CD4-positive, alpha-beta T cell (primary cell): ENCODE data around the gene ISCU. TPM values are rescaled to one million over a fixed set of nuclear protein-coding genes. Genes with fewer than 3 reads are reported as not detected.
"Not testable (repeated sequence)": the region's sequence is repeated elsewhere in the genome, so short reads cannot be mapped to it uniquely, and the experiment has no call there.

Experiments
- ATAC-seq: fragments of 200-7000 bp; cut with Tn5 transposase; one replicate; pipeline ENCODE4 v1.10.0; 2022; ENCODE audit warnings: mild to moderate bottlenecking; ENCODE audit not compliant: poor library complexity
- CTCF ChIA-PET: fragments of 350-600 bp; sonication (Branson Sonifier 250); formaldehyde crosslinking; loops from one replicate; lab custom pipeline; 2021; ENCODE audit warnings: antibody characterized with exemption, inconsistent platforms; lab: Charles Lee
- POLR2A ChIA-PET: fragments of 350-600 bp; sonication (Branson Sonifier 250); formaldehyde crosslinking; loops from one replicate; lab custom pipeline; 2021; ENCODE audit warnings: antibody characterized with exemption, inconsistent platforms; lab: Charles Lee
- DNase-seq, 14 experiments: peaks; one replicate each; pipeline ENCODE4 v3.0.0-alpha.2; 2013 to 2020; ENCODE audit warnings: mixed read lengths in 2 of 14
- H3K27ac ChIP-seq, 2 donors: one replicate each; pipeline versions ENCODE4 v1.5.1 to v1.7.0; 2013; ENCODE audit warnings: low read length in 2 of 2, low read depth in 1 of 2, mild to moderate bottlenecking in 1 of 2
- H3K27me3 ChIP-seq, 2 experiments: 1 replicate in 1 of 2; 2 replicates in 1 of 2; pipeline versions ENCODE4 v1.6.1 to v1.7.0; 2013; ENCODE audit warnings: low read length in 2 of 2, control low read depth in 1 of 2, mild to moderate bottlenecking in 1 of 2, moderate library complexity in 1 of 2; ENCODE audit not compliant: insufficient read depth in 2 of 2, control insufficient read depth in 1 of 2
- H3K36me3 ChIP-seq: one replicate; pipeline ENCODE4 v1.6.1; 2013; ENCODE audit warnings: low read length, control low read depth; ENCODE audit not compliant: insufficient read depth
- H3K4me1 ChIP-seq: one replicate; pipeline ENCODE4 v1.6.1; 2013; ENCODE audit warnings: low read length, control low read depth; ENCODE audit not compliant: insufficient read depth
- H3K4me3 ChIP-seq: one replicate; pipeline ENCODE4 v1.5.1; 2013; ENCODE audit warnings: mild to moderate bottlenecking, low read length, moderate library complexity
- H3K9me3 ChIP-seq, 2 experiments: 1 replicate in 1 of 2; 2 replicates in 1 of 2; pipeline versions ENCODE4 v1.6.1 to v1.7.0; 2013; ENCODE audit warnings: low read length in 2 of 2, mild to moderate bottlenecking in 2 of 2, control low read depth in 1 of 2, moderate library complexity in 1 of 2; ENCODE audit not compliant: control insufficient read depth in 1 of 2, insufficient read depth in 1 of 2
- H3K27ac Mint-ChIP-seq: one replicate; pipeline ENCODE4 v1.8.0; 2020; ENCODE audit warnings: mixed read lengths
- H3K27me3 Mint-ChIP-seq: one replicate; pipeline ENCODE4 v1.8.0; 2021; ENCODE audit warnings: mixed read lengths
- H3K36me3 Mint-ChIP-seq: one replicate; pipeline ENCODE4 v1.8.0; 2021; ENCODE audit warnings: low read depth, mixed read lengths
- H3K4me1 Mint-ChIP-seq: one replicate; pipeline ENCODE4 v1.8.0; 2021; ENCODE audit warnings: low read depth, mixed read lengths
- H3K4me3 Mint-ChIP-seq: one replicate; pipeline ENCODE4 v1.8.0; 2020; ENCODE audit warnings: mild to moderate bottlenecking, mixed read lengths
- H3K9me3 Mint-ChIP-seq: one replicate; pipeline ENCODE4 v1.8.0; 2020; ENCODE audit warnings: mixed read lengths
- intact Hi-C, 2 experiments: fragments of 100-400 bp; cut with DNase I in 1 of 2; cut with micrococcal nuclease in 1 of 2; formaldehyde crosslinking; loops; one replicate each; pipeline versions ENCODE4 v1.15.1 to v1.9.0; 2023 to 2025; cut with DNase I, micrococcal nuclease
- total RNA-seq, 174 experiments: library from RNA in 2 of 174; stranded (reverse) in 2 of 174; gene quantifications; one replicate each; pipeline ENCODE4 v1.2.3 and lab custom pipeline; 2021 to 2026
- TF ChIP-seq, protein P1 (sequence below): fragments of 200-600 bp; IDR thresholded peaks from one replicate; pipeline ENCODE4 v1.8.0; 2022; ENCODE audit warnings: antibody characterized with exemption, mild to moderate bottlenecking

Gene ISCU
- total RNA-seq, 2 experiments from 2014 or later, result 269 to 270 TPM

DNA sequence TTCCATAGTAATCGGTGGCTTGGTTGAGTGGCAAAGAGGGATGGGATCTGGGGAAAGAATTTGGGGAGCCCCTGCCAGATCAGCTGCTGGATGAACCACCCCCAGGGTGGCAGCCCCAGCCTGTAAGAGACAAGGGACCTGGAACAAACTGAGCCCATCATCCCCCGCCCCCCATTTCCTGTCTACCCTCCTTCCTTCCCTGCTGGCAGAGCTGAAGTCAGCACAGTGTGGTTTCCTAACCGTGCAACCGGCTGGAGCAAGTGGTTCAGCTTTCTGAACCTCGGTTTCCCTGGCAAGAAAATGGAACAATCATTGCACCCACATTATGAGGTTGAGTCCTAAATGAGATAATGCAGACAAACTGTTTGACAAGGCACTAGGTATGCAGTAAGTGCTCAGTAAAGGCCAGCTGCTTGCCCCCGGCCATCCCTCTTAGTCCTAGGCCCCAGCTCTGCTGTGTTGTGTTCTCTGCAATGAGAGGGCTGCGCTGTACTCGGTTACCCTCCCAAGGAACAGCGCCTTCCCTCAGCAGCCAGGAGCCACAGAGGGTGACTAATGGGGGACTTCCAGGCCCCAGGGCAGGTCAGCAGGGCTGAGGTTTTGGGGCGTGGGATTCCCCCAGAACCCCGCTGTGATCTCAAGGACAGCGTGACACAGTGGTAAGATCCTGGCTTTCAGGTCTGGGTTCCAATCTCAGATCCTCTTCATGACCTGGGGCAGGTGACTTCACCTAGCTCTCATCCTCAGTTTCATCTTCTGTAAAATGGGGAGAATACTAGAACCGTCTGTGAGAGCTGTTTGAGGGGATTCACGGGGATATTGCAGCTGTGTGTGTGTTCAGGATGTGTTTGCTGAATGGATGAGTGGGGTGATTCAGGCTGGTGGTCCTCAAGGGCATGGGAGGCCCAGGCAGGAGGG is 54.8 kb downstream of the ISCU start:
- Mint-ChIP-seq H3K4me1 (peaks cover 52% of the 10 kb centered on the region), H3K27me3 (no peaks in the 10 kb centered on the region), H3K27ac (peak overlapping the region; percentile 84)

DNA sequence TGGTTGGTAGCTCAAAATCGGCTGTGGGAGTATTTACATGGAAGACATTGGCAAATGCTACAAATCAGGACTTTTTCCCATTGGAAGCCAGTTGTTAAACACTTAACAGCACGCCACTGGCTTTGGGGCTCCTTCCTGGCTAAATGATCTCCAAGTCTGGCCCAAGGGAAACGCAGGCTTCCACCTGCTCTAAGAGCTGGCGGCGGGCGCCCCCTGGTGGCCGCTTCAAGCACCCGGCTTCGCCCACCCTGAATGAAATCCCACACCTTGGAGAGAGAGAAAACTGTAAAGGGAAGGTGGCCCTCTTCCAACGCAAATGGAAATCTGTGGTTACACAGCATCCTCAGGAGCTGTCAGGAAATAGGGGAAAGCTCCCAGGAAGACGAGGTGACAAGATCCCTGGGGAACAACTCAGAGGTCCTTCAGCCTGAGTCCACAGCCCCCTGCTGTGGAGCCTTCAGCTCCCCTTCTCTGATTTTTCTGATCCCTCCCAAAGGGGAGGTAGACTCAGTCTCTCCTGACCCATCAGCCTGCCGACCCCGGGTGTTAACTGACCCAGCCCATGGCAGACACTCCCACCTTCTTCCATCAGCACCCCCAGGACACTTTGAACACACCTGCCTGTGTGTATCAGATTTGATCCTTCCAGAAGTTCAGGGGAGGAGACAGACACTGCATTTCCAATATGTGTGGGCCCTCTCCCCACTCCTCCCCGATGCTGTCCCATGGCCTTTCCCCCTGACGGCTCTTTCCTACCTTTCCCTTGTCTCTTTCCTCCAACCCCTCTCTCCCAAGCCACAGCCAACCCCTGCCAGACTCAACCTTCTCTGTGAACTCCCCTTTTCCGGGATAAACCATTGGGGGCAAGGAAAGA is 55.9 kb downstream of the ISCU start:
- H3K27me3 Mint-ChIP-seq, result no peaks in the 10 kb centered on the region
- peak; percentile 61 to 89 (median 72) for DNase-seq
- TF ChIP-seq, protein P1, sequence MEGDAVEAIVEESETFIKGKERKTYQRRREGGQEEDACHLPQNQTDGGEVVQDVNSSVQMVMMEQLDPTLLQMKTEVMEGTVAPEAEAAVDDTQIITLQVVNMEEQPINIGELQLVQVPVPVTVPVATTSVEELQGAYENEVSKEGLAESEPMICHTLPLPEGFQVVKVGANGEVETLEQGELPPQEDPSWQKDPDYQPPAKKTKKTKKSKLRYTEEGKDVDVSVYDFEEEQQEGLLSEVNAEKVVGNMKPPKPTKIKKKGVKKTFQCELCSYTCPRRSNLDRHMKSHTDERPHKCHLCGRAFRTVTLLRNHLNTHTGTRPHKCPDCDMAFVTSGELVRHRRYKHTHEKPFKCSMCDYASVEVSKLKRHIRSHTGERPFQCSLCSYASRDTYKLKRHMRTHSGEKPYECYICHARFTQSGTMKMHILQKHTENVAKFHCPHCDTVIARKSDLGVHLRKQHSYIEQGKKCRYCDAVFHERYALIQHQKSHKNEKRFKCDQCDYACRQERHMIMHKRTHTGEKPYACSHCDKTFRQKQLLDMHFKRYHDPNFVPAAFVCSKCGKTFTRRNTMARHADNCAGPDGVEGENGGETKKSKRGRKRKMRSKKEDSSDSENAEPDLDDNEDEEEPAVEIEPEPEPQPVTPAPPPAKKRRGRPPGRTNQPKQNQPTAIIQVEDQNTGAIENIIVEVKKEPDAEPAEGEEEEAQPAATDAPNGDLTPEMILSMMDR, result peak; percentile 98
- Histone ChIP-seq H3K9me3 (peaks cover 0 to 12% of the 10 kb centered on the region in 2 experiments), H3K4me3 (no peak overlapping the region), H3K27ac (peak overlapping the region; percentile 49 to 80), H3K27me3 (no peaks in the 10 kb centered on the region), H3K36me3 (peaks cover 40% of the 10 kb centered on the region), H3K4me1 (peaks cover 63% of the 10 kb centered on the region)
- H3K4me1 Mint-ChIP-seq, result peaks cover 59% of the 10 kb centered on the region
- ATAC-seq, result peak; percentile 54
- no peaks in the 10 kb centered on the region for H3K9me3 Mint-ChIP-seq
- peak overlapping the region; percentile 84 for H3K27ac Mint-ChIP-seq
- peaks cover 73% of the 10 kb centered on the region for H3K36me3 Mint-ChIP-seq
- H3K4me3 Mint-ChIP-seq, result peak overlapping the region; percentile 30
- ChIA-PET CTCF (interaction anchor here (0.7 to 7.0 kb wide), 24 partner anchors 13 to 475 kb away, joined by 3 to 128 read pairs (median 6); partner anchors contain the start of genes ALKBH2, ISCU, SART3 and SELPLG), POLR2A (interaction anchor here (0.8 to 8.6 kb wide), 16 partner anchors 8 to 117 kb away, joined by 3 to 186 read pairs (median 8); partner anchors contain the start of genes ISCU, SART3 and SELPLG)
- intact Hi-C loops, result loop anchor here (1.0 to 5.0 kb wide), 6 partner anchors 11 to 184 kb away; partner anchors contain the start of genes FICD (in 1 of the 2) and SELPLG (in 1 of the 2)

More for the DNA sequence above, 54.8 kb downstream of the ISCU start:
- TF ChIP-seq, protein P1, result no peak
- CTCF ChIA-PET, result interaction anchor here (0.7 to 7.0 kb wide), 24 partner anchors 15 to 495 kb away, joined by 3 to 128 read pairs (median 6); partner anchors contain the start of genes ALKBH2, ISCU, SART3 and SELPLG
- Histone ChIP-seq H3K27me3 (no peaks in the 10 kb centered on the region), H3K4me1 (peaks cover 63% of the 10 kb centered on the region), H3K4me3 (no peak overlapping the region), H3K9me3 (peaks cover 0 to 12% of the 10 kb centered on the region in 2 experiments), H3K36me3 (peaks cover 29% of the 10 kb centered on the region), H3K27ac (peak overlapping the region; percentile 61 to 80)
- Mint-ChIP-seq H3K4me3 (peak overlapping the region; percentile 11), H3K36me3 (peaks cover 61% of the 10 kb centered on the region), H3K9me3 (no peaks in the 10 kb centered on the region)
- ATAC-seq (peak; percentile 75), DNase-seq (peak; percentile 38 to 96 (median 61))
- POLR2A ChIA-PET, result interaction anchor here (1.0 to 8.6 kb wide), 14 partner anchors 8 to 118 kb away, joined by 3 to 186 read pairs (median 10); partner anchors contain the start of genes ISCU, SART3 and SELPLG
- intact Hi-C loops, result loop anchor here (1.0 to 5.0 kb wide), 2 partner anchors 100 to 188 kb away; partner anchors contain the start of gene FICD (in 1 of the 2)

DNA sequence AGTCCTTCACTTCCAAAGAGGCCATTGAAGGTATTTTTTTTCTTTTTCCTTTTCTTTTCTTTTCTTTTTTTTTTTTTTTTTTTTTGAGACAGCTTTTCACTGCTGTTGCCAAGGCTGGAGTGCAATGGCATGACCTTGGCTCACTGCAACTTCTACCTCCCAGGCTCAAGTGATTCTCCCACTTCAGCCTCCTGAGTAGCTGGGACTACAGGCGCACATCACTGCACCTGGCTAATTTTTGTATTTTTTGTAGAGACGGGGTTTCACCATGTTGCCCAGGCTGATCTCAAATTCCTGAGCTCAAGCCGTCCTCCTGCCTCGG is 56.5 kb downstream of the ISCU start:
- ChIA-PET POLR2A (interaction anchor here (0.8 to 8.6 kb wide), 10 partner anchors 8 to 66 kb away, joined by 3 to 186 read pairs (median 16); partner anchors contain the start of genes ISCU, SART3 and SELPLG), CTCF (interaction anchor here (1.1 to 7.0 kb wide), 10 partner anchors 13 to 186 kb away, joined by 3 to 128 read pairs (median 12); partner anchors contain the start of genes ISCU and SELPLG)
- not testable (repeated sequence) for DNase-seq, H3K4me3 ChIP-seq, ATAC-seq, H3K4me3 Mint-ChIP-seq, H3K9me3 Mint-ChIP-seq, H3K27me3 Mint-ChIP-seq, H3K27me3 ChIP-seq
- H3K27ac ChIP-seq, result peak overlapping the region in 1 of 2 donors; percentile 80
- H3K4me1 ChIP-seq, result peaks cover 68% of the 10 kb centered on the region
- intact Hi-C loops, result loop anchor here (1.0 to 5.0 kb wide), 6 partner anchors 10 to 184 kb away; partner anchors contain the start of genes FICD (in 1 of the 2) and SELPLG (in 1 of the 2)
- H3K4me1 Mint-ChIP-seq, result peaks cover 59% of the 10 kb centered on the region
- H3K27ac Mint-ChIP-seq, result peak overlapping the region; percentile 84
- peaks cover 46% of the 10 kb centered on the region for H3K36me3 ChIP-seq
- peaks cover 0 to 12% of the 10 kb centered on the region in 2 experiments for H3K9me3 ChIP-seq
- peaks cover 79% of the 10 kb centered on the region for H3K36me3 Mint-ChIP-seq

Other genes starting within 250 kb of the ISCU start
- not detected for gene CMKLR1, start 223.3 kb upstream of the ISCU start, total RNA-seq
- gene FICD, start 47.3 kb upstream of the ISCU start, total RNA-seq, result 1 to 10 TPM; 2.7 to 3.2 TPM
- 100 to 1,000 TPM in 1 of 2 experiments, 10 to 100 TPM in 1; 95.1 to 104 TPM for gene SART3, start 1.4 kb upstream of the ISCU start, total RNA-seq
- 1 to 10 TPM; 2.1 to 2.6 TPM for gene TMEM119, start 35.5 kb downstream of the ISCU start, total RNA-seq
- gene SELPLG, start 71.3 kb downstream of the ISCU start, total RNA-seq, result 10 to 100 TPM; 25.7 to 27.8 TPM
- gene CORO1C, start 168.9 kb downstream of the ISCU start, total RNA-seq, result 1 to 10 TPM; 6.7 to 7.4 TPM